ENCODE data around the gene VPS33A. TPM values are rescaled to one million over a fixed set of nuclear protein-coding genes. Genes with fewer than 3 reads are reported as not detected.
A peak's percentile ranks its signal among the peaks of the same experiment; 100 is the strongest.

Gene VPS33A
- total RNA-seq, 3 donors from 2014 or later (not counting 1 experiment from before 2014, with no cell fraction given): 19.2 to 26.3 (median 24.1) TPM

DNA sequence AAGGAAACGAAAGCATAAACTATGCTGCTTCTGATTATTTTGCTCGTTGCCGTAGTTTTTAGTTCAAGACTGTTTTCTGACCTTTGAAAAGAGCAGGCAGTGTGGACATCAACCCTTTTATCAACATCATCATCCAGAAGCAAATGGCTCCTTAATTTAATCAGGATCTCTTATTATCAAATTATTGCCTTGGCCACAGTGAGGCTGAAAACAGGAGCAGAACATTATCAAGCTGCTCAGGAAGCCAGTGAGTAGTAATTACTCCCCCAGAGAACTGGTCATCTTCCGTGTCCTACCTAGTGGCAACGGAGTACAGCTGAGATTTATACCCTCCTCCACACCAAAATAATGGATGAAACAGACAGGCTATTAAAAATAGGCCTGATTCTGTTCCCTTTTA lies 38.2 kb downstream of the VPS33A start:
- H3K4me1 ChIP-seq (ENCODE audit: control insufficient read depth, insufficient read depth, low read length): peaks cover 32% of the 10 kb centered on the region
- H3K27ac Mint-ChIP-seq: peak overlapping the region; percentile 53 to 84
- WGBS (ENCODE audit: insufficient coverage): 73% methylated on average over 5 of the region's 5 CpGs
- peak overlapping the region; percentile 88 for H3K4me3 Mint-ChIP-seq
- DNase-seq (no peak), ATAC-seq (no peak)
- peak overlapping the region; percentile 1 for H3K27ac ChIP-seq (ENCODE audit: low read length)
- no peaks in the 10 kb centered on the region for H3K27me3 ChIP-seq (ENCODE audit: control insufficient read depth, insufficient read depth, low read length)
- peaks cover 34% of the 10 kb centered on the region for H3K36me3 ChIP-seq (ENCODE audit: control insufficient read depth, insufficient read depth, low read length)
- no peaks in the 10 kb centered on the region for H3K9me3 ChIP-seq (ENCODE audit: control insufficient read depth, insufficient read depth, low read length)
- intact Hi-C loops (cut with micrococcal nuclease): loop anchor here (5.0 kb wide), 1 partner anchor 1541 kb away; the partner anchor contains the start of gene MLEC
- no peaks in the 10 kb centered on the region for H3K27me3 Mint-ChIP-seq (ENCODE audit: low read depth in 2 of 2)
- peak overlapping the region; percentile 4 for H3K4me3 ChIP-seq (ENCODE audit: low read length)
- peaks cover 8% of the 10 kb centered on the region for H3K36me3 Mint-ChIP-seq
- no peaks in the 10 kb centered on the region for H3K9me3 Mint-ChIP-seq
- TF ChIP-seq, protein P1, sequence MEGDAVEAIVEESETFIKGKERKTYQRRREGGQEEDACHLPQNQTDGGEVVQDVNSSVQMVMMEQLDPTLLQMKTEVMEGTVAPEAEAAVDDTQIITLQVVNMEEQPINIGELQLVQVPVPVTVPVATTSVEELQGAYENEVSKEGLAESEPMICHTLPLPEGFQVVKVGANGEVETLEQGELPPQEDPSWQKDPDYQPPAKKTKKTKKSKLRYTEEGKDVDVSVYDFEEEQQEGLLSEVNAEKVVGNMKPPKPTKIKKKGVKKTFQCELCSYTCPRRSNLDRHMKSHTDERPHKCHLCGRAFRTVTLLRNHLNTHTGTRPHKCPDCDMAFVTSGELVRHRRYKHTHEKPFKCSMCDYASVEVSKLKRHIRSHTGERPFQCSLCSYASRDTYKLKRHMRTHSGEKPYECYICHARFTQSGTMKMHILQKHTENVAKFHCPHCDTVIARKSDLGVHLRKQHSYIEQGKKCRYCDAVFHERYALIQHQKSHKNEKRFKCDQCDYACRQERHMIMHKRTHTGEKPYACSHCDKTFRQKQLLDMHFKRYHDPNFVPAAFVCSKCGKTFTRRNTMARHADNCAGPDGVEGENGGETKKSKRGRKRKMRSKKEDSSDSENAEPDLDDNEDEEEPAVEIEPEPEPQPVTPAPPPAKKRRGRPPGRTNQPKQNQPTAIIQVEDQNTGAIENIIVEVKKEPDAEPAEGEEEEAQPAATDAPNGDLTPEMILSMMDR (IDR thresholded peaks at IDR 0.05): no peak
- H3K4me1 Mint-ChIP-seq: peaks cover 31 to 37% of the 10 kb centered on the region in 2 donors

DNA sequence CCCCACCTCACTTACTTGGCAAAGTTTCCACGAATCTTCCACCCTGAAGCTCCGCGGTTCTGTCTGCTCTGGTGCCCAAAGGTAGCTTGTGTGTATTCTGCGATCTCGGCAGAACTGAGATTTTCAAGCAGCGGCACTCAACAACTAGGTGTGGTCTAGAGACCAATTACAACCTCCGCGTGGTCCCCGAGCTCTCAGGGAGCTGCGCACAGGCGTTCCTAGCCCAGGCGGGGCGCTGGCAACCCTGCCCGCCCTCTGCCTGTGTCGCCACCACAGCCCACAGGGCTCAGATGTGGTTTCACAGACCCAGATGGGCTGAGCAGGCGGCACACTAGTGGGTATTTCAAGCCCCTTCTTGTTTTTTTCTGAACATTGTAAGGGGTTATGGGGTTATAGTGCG lies 39.0 kb downstream of the VPS33A start:
- Mint-ChIP-seq H3K27me3 (ENCODE audit: low read depth in 2 of 2) (no peaks in the 10 kb centered on the region), H3K4me3 (peak overlapping the region; percentile 88), H3K36me3 (peaks cover 3% of the 10 kb centered on the region), H3K9me3 (no peaks in the 10 kb centered on the region), H3K27ac (peak overlapping the region; percentile 53 to 84), H3K4me1 (peaks cover 31 to 42% of the 10 kb centered on the region in 2 donors)
- TF ChIP-seq, protein P1 (IDR thresholded peaks at IDR 0.05): no peak
- H3K4me3 ChIP-seq (ENCODE audit: low read length): peak overlapping the region; percentile 4
- H3K4me1 ChIP-seq (ENCODE audit: control insufficient read depth, insufficient read depth, low read length): peaks cover 32% of the 10 kb centered on the region
- no peaks in the 10 kb centered on the region for H3K9me3 ChIP-seq (ENCODE audit: control insufficient read depth, insufficient read depth, low read length)
- peaks cover 31% of the 10 kb centered on the region for H3K36me3 ChIP-seq (ENCODE audit: control insufficient read depth, insufficient read depth, low read length)
- intact Hi-C loops (cut with micrococcal nuclease): loop anchor here (2.0 to 5.0 kb wide), 3 partner anchors 39 to 1540 kb away; partner anchors contain the start of genes MLEC, VPS33A and ZCCHC8
- peak overlapping the region; percentile 4 for H3K27ac ChIP-seq (ENCODE audit: low read length)
- 30% methylated on average over 17 of the region's 17 CpGs for WGBS (ENCODE audit: insufficient coverage)
- DNase-seq (peak; percentile 55 to 89), ATAC-seq (peak in 2 of 3 donors; percentile 2 to 27)
- no peaks in the 10 kb centered on the region for H3K27me3 ChIP-seq (ENCODE audit: control insufficient read depth, insufficient read depth, low read length)

DNA sequence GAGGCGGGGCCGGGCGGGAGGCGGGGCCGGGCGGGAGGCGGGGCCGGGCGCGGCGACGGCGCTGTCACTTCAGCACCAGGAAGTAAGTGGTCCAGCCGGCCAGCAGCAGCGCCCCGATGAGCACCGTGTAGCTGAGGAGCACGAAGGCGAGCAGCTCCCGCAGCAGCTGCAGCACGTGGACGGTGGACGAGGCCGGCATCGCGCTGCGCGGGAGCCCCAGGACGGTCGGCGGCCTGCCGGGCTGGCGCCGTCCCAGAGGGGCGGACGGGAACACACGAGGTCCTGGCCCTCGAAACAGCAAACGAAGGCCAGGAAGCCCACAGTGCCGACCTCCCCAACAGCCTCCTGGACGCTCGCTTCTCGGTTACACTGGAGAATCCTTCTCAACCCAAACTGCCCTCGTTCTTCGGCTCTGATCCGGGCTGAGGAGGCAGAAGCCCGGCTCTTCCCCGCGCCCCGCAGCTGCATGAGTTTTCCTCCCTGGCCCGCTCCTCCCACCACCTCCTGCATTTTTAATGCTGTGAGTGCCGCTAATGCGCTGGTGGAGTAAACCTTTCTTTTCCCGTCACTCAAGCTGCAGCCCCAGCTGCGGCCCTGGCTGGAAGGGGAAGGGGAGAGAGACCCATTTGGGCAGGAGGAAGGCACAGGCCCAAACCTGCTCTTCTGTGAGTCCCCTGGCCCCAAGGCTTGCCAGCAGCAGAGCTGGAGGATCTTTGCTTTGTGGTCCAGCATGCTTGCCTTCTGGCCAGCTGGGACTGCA lies 39.7 kb downstream of the VPS33A start:
- intact Hi-C loops (cut with micrococcal nuclease): loop anchor here (2.0 to 5.0 kb wide), 3 partner anchors 40 to 1539 kb away; partner anchors contain the start of genes MLEC, VPS33A and ZCCHC8
- Histone ChIP-seq H3K9me3 (ENCODE audit: control insufficient read depth, insufficient read depth, low read length) (no peaks in the 10 kb centered on the region), H3K4me1 (ENCODE audit: control insufficient read depth, insufficient read depth, low read length) (peaks cover 32% of the 10 kb centered on the region), H3K27ac (ENCODE audit: low read length) (peak overlapping the region; percentile 9), H3K36me3 (ENCODE audit: control insufficient read depth, insufficient read depth, low read length) (peaks cover 32% of the 10 kb centered on the region), H3K4me3 (ENCODE audit: low read length) (peak overlapping the region; percentile 25), H3K27me3 (ENCODE audit: control insufficient read depth, insufficient read depth, low read length) (no peaks in the 10 kb centered on the region)
- ATAC-seq (no peak), DNase-seq (peak in 1 of 2 donors; percentile 20)
- 10% methylated on average over 55 of the region's 55 CpGs for whole genome bisulfite sequencing (ENCODE audit: insufficient coverage)
- Mint-ChIP-seq H3K4me1 (peaks cover 37 to 42% of the 10 kb centered on the region in 2 donors), H3K36me3 (no peaks in the 10 kb centered on the region), H3K27me3 (ENCODE audit: low read depth in 2 of 2) (no peaks in the 10 kb centered on the region), H3K27ac (peak overlapping the region; percentile 84 to 99), H3K4me3 (peak overlapping the region; percentile 88), H3K9me3 (no peaks in the 10 kb centered on the region)
- TF ChIP-seq, protein P1 (IDR thresholded peaks at IDR 0.05): no peak

Measured in natural killer cell (primary cell).